Measurements from ENCODE around the gene TIE1.
"Not testable (repeated sequence)": the region's sequence is repeated elsewhere in the genome, so short reads cannot be mapped to it uniquely, and the experiment has no call there.

The TIE1 gene

GRCh38 chr1:43358746-43359693 lies 58.2 kb downstream of the TIE1 start, which contains the start of gene CDC20:
Gene CDC20 (plus strand): TSS chr1:43358981. CDS start chr1:43359216, 235 bp downstream.
- peak; percentile 86 to 97 (median 89) for DNase-seq (ENCODE audit: low read depth in 3 of 3, low spot score in 1 of 3)

- DNase-seq (ENCODE audit: low read depth in 3 of 3, low spot score in 1 of 3) = no peak
Observed at GRCh38 chr1:43359696-43360095, 58.9 kb downstream of the TIE1 start.

- no peak for DNase-seq (ENCODE audit: low read depth in 3 of 3, low spot score in 1 of 3)
Observed at GRCh38 chr1:43360616-43361015, 59.8 kb downstream of the TIE1 start.

GRCh38 chr1:43363283-43363934 lies 62.6 kb downstream of the TIE1 start:
- no peak for DNase-seq (ENCODE audit: low read depth in 3 of 3, low spot score in 1 of 3)

- no peak for DNase-seq (ENCODE audit: low read depth in 3 of 3, low spot score in 1 of 3)
Observed at GRCh38 chr1:43363935-43364525, 63.2 kb downstream of the TIE1 start.

GRCh38 chr1:43365678-43366077 lies 64.9 kb downstream of the TIE1 start:
- no peak for DNase-seq (ENCODE audit: low read depth in 3 of 3, low spot score in 1 of 3)

GRCh38 chr1:43366179-43366578 lies 65.4 kb downstream of the TIE1 start:
- no peak for DNase-seq (ENCODE audit: low read depth in 3 of 3, low spot score in 1 of 3)

GRCh38 chr1:43366601-43367025 lies 65.8 kb downstream of the TIE1 start:
- no peak for DNase-seq (ENCODE audit: low read depth in 3 of 3, low spot score in 1 of 3)

GRCh38 chr1:43367026-43367903 lies 66.5 kb downstream of the TIE1 start:
- DNase-seq (ENCODE audit: low read depth in 3 of 3, low spot score in 1 of 3) = no peak

- peak; percentile 57 to 83 (median 64) for DNase-seq (ENCODE audit: low read depth in 3 of 3, low spot score in 1 of 3)
Observed at GRCh38 chr1:43367904-43368645, 67.3 kb downstream of the TIE1 start, which contains the start of gene ELOVL1. Gene ELOVL1 (minus strand): TSS chr1:43368011. CDS start chr1:43365609, 2,402 bp downstream.

- DNase-seq (ENCODE audit: low read depth in 3 of 3, low spot score in 1 of 3) = no peak
Observed at GRCh38 chr1:43368646-43369020, 67.9 kb downstream of the TIE1 start.

GRCh38 chr1:43369779-43370178 lies 69.0 kb downstream of the TIE1 start:
- DNase-seq (ENCODE audit: low read depth in 3 of 3, low spot score in 1 of 3) = not testable (repeated sequence)

GRCh38 chr1:43370564-43370963 lies 69.8 kb downstream of the TIE1 start:
- no peak for DNase-seq (ENCODE audit: low read depth in 3 of 3, low spot score in 1 of 3)

GRCh38 chr1:43372172-43372571 lies 71.4 kb downstream of the TIE1 start:
- DNase-seq (ENCODE audit: low read depth in 3 of 3, low spot score in 1 of 3) = no peak

Data from stimulated activated CD4-positive, alpha-beta T cell treated with anti-CD3 and anti-CD28 coated beads, TNF-alpha, amount 100 ng/mL, for 1 hour (primary cell).